ENCODE measurements around the gene LMX1A. TPM values are rescaled to one million over a fixed set of nuclear protein-coding genes. Genes with fewer than 3 reads are reported as not detected.

Gene LMX1A
- total and polyA plus RNA-seq, 7 donors: 0.04 to 1.2 (median 0.46) TPM; not detected in 2

DNA sequence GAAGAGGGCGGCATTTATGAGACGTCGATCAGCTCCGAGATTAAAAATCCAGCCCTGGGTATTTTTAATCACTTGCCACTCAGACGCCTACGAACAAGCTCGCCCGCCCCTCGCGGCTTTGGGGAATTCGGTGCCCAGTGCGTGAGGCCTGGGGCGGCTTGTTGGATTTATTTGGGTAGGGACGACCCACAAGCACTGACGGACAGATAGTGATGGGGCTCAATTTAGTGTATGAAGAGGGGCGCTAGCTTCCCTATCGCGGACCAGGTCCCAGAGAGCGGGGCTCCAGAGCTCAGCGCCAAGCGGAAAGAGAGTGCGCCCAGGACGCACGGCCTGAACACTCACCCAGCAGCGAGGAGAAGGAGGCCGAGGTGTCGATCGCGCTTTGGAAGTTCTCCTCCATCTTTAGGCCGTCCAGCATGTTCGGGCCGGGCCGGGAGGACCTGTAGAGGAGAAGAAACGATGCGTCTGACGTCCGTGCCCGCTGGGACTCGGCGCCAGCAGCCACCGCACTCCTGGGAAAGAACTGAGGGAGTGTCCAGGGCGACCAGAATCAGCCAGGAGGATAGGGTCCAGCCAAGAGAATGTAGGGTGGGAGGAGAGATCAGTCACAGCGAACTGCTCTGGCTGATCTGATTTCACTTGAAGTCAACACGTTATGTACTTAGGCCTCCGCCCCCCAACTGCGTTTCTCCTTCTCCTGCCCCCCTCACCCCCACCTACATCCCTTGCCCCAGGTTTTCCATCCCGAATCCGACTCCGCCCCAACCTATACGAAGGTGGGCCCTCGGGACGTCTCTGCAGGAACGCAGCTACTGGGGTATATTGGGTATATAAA is 1.2 kb downstream of the LMX1A start:
- no peak for DNase-seq
- peak overlapping the region; percentile 6 to 44 (median 36) for H3K4me3 ChIP-seq
- H3K27me3 ChIP-seq: peaks cover 55 to 85% (median 67%) of the 10 kb centered on the region in 3 donors
- 6 to 7% methylated on average over 53 of the region's 53 CpGs for WGBS, 2 donors
- intact Hi-C loops (cut with DNase I): no loop called here
- no peak overlapping the region for H3K27ac ChIP-seq
- no peaks in the 10 kb centered on the region for H3K36me3 ChIP-seq
- H3K9me3 ChIP-seq: no peaks in the 10 kb centered on the region
- H3K4me1 ChIP-seq: peaks cover 0 to 52% (median 42%) of the 10 kb centered on the region in 4 donors
- TF ChIP-seq CTCF (IDR thresholded peaks at IDR 0.05) (no peak), POLR2AphosphoS5 (IDR thresholded peaks at IDR 0.05) (no peak), POLR2A (IDR thresholded peaks at IDR 0.05) (no peak), EP300 (IDR thresholded peaks at IDR 0.05) (no peak)

DNA sequence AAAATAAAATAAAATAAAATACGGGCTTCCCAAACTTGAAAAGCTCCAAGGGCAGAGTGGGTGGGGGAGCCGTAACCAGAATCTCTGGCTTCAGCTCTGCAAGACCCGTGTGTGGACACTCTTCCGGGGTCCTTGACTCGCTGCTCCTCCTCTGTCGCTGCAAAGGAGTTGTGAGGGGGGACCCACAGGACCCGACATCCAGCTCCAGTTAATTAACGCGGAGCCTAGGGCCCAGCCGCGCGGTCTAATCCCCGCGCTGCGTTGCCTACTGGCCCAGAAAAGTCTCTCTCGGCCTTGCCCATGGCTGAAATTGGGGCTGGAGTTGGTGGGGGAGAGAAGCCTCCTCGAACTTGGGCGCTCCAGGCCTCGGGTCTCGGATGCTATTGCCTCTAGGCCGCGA is 1.8 kb downstream of the LMX1A start:
- Histone ChIP-seq H3K4me1 (peaks cover 0 to 52% (median 42%) of the 10 kb centered on the region in 4 donors), H3K27ac (no peak overlapping the region), H3K9me3 (no peaks in the 10 kb centered on the region), H3K4me3 (no peak overlapping the region), H3K27me3 (peaks cover 61 to 91% (median 73%) of the 10 kb centered on the region in 3 donors), H3K36me3 (no peaks in the 10 kb centered on the region)
- DNase-seq: no peak
- 9 to 13% methylated on average over 22 of the region's 22 CpGs for WGBS, 2 donors
- TF ChIP-seq POLR2A (IDR thresholded peaks at IDR 0.05) (no peak), CTCF (IDR thresholded peaks at IDR 0.05) (no peak), EP300 (IDR thresholded peaks at IDR 0.05) (no peak), POLR2AphosphoS5 (IDR thresholded peaks at IDR 0.05) (no peak)
- intact Hi-C loops (cut with DNase I): no loop called here

GRCh38 chr1:165353731-165354671 is 2.5 kb downstream of the LMX1A start:
- no peak for DNase-seq
- Histone ChIP-seq H3K36me3 (no peaks in the 10 kb centered on the region), H3K9me3 (no peaks in the 10 kb centered on the region), H3K27ac (no peak overlapping the region), H3K4me3 (no peak overlapping the region), H3K27me3 (peaks cover 66 to 96% (median 79%) of the 10 kb centered on the region in 3 donors), H3K4me1 (peaks cover 0 to 52% (median 42%) of the 10 kb centered on the region in 4 donors)
- TF ChIP-seq CTCF (IDR thresholded peaks at IDR 0.05) (no peak), EP300 (IDR thresholded peaks at IDR 0.05) (no peak), POLR2AphosphoS5 (IDR thresholded peaks at IDR 0.05) (no peak), POLR2A (IDR thresholded peaks at IDR 0.05) (no peak)
- intact Hi-C loops (cut with DNase I): no loop called here
- 4 to 5% methylated on average over 52 of the region's 52 CpGs for WGBS, 2 donors

- Histone ChIP-seq H3K27me3 (peaks cover 66 to 100% (median 91%) of the 10 kb centered on the region in 3 donors), H3K36me3 (no peaks in the 10 kb centered on the region), H3K4me1 (peaks cover 0 to 52% (median 42%) of the 10 kb centered on the region in 4 donors), H3K4me3 (no peak overlapping the region), H3K9me3 (no peaks in the 10 kb centered on the region), H3K27ac (no peak overlapping the region)
- WGBS, 2 donors: 2 to 5% methylated on average over 59 of the region's 59 CpGs
- no peak for TF ChIP-seq POLR2AphosphoS5 (IDR thresholded peaks at IDR 0.05)
- intact Hi-C loops (cut with DNase I): no loop called here
- no peak for DNase-seq
Measured at GRCh38 chr1:165352442-165353293, 3.8 kb downstream of the LMX1A start.

All from sigmoid colon (tissue), 7 donors.